ENCODE data around the gene PARD3.
"Not testable (repeated sequence)": the region's sequence is repeated elsewhere in the genome, so short reads cannot be mapped to it uniquely, and the experiment has no call there.

The PARD3 gene

GRCh38 chr10:34758447-34758996 is 56.6 kb downstream of the PARD3 start:
- H3K4me3 ChIP-seq (ENCODE audit: low read depth, low read length): no peak overlapping the region
- DNase-seq (ENCODE audit: low read depth): peak; percentile 9
- TF ChIP-seq, protein P1, sequence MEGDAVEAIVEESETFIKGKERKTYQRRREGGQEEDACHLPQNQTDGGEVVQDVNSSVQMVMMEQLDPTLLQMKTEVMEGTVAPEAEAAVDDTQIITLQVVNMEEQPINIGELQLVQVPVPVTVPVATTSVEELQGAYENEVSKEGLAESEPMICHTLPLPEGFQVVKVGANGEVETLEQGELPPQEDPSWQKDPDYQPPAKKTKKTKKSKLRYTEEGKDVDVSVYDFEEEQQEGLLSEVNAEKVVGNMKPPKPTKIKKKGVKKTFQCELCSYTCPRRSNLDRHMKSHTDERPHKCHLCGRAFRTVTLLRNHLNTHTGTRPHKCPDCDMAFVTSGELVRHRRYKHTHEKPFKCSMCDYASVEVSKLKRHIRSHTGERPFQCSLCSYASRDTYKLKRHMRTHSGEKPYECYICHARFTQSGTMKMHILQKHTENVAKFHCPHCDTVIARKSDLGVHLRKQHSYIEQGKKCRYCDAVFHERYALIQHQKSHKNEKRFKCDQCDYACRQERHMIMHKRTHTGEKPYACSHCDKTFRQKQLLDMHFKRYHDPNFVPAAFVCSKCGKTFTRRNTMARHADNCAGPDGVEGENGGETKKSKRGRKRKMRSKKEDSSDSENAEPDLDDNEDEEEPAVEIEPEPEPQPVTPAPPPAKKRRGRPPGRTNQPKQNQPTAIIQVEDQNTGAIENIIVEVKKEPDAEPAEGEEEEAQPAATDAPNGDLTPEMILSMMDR (IDR thresholded peaks at IDR 0.05; ENCODE audit: insufficient read depth, low read depth, low read length, missing control alignments): no peak

DNA sequence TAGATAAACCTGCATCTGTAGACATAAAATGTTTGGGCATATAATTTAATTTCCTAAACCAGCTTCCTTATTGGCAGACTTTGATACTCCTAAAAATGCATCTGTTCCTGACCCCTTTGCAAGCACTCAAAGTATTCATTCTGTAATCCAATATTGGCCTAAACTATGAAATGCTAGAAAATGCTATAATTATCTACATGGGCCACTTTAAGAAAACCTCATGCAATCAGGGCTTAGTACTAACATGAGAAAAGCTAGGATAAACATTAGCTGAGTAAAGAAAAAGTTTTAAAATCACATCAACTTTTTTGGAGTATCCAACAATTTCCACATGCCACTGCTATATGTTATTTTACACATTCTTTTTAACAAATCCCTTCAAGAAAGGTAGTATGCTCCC is 57.2 kb downstream of the PARD3 start:
- no peak overlapping the region for H3K4me3 ChIP-seq (ENCODE audit: low read depth, low read length)
- TF ChIP-seq, protein P1 (IDR thresholded peaks at IDR 0.05; ENCODE audit: insufficient read depth, low read depth, low read length, missing control alignments): no peak
- no peak for DNase-seq (ENCODE audit: low read depth)

GRCh38 chr10:34757181-34757580 is 57.9 kb downstream of the PARD3 start:
- H3K4me3 ChIP-seq (ENCODE audit: low read depth, low read length); DNase-seq (ENCODE audit: low read depth): not testable (repeated sequence)

DNA sequence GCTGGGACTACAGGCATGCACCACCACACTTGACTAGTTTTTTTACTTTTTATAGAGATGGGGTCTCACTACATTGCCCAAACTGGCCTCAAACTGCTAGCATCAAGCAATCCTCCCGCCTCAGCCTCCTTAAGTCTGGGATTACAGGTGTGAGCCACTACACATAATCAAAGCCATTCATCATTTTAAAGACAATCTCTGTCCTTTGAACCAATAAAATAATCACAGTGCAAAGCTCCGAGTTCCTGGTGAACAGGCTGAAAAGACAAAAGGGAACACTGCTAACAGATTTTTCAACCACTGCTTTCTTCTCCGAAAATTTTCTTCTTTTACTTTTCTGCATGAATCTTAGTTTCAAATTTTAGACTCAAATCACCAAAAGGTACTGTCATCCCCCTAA is 58.5 kb downstream of the PARD3 start:
- H3K4me3 ChIP-seq (ENCODE audit: low read depth, low read length): no peak overlapping the region
- TF ChIP-seq, protein P1 (IDR thresholded peaks at IDR 0.05; ENCODE audit: insufficient read depth, low read depth, low read length, missing control alignments): no peak
- DNase-seq (ENCODE audit: low read depth): no peak

DNA sequence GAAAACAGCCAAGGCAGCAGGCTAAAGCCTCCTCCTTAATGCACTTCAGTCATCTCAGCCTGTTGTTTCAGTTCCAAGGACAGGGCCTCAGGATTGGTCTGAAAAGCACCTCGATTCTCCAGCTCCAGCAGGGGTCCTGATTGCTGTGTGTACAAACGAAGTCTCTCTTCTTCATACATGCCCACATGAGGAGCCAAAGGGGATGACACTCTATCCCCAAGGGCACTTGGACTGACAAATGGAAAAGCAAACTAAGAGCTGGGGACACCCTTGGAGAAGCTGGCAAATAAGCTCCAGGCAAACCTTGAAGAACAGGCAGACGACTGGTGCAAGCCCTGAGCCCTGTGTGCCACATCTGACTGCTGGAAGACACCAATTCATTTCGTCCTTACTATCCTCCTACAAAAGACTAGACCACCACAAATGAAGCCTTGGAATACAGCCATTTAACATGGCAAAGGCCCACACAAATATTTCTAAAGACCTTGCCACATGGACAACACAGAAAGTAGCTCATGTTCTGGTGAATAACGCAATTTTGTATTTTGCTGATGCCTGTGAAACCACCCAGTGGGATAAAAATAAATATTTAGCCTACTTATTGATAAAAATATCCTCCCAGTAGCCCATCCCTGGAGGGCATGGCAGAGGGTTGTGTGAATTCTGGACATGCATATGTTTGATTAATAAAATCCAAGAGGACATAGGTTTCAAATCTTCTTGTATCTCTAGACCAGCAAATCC is 61.9 kb downstream of the PARD3 start:
- no peak for DNase-seq (ENCODE audit: low read depth)
- TF ChIP-seq, protein P1 (IDR thresholded peaks at IDR 0.05; ENCODE audit: insufficient read depth, low read depth, low read length, missing control alignments): no peak

GRCh38 chr10:34751272-34751671 is 63.8 kb downstream of the PARD3 start:
- no peak overlapping the region for H3K4me3 ChIP-seq (ENCODE audit: low read depth, low read length)
- no peak for DNase-seq (ENCODE audit: low read depth)
- TF ChIP-seq, protein P1 (IDR thresholded peaks at IDR 0.05; ENCODE audit: insufficient read depth, low read depth, low read length, missing control alignments): no peak

More for the DNA sequence above, 61.9 kb downstream of the PARD3 start:
- H3K4me3 ChIP-seq (ENCODE audit: low read depth, low read length): no peak overlapping the region

- DNase-seq (ENCODE audit: low read depth): not testable (repeated sequence)
These were observed 64.3 kb downstream of the PARD3 start for GRCh38 chr10:34750795-34751194.

GRCh38 chr10:34748767-34749166 is 66.3 kb downstream of the PARD3 start:
- DNase-seq (ENCODE audit: low read depth): no peak
- no peak overlapping the region for H3K4me3 ChIP-seq (ENCODE audit: low read depth, low read length)
- TF ChIP-seq, protein P1 (IDR thresholded peaks at IDR 0.05; ENCODE audit: insufficient read depth, low read depth, low read length, missing control alignments): no peak

More at GRCh38 chr10:34750795-34751194, 64.3 kb downstream of the PARD3 start:
- H3K4me3 ChIP-seq (ENCODE audit: low read depth, low read length): not testable (repeated sequence)
